K562 (cell line): ENCODE data around the gene PLD1. TPM values are rescaled to one million over a fixed set of nuclear protein-coding genes. Genes with fewer than 3 reads are reported as not detected.

Experiments
- ATAC-seq: fragments of 200-7000 bp; cut with Tn5 transposase; 3 replicates; pipeline ENCODE4 v1.9.1; 2020; ENCODE audit warnings: moderate library complexity
- BruUV-seq: library from RNA; stranded (reverse); fragments of 400-500 nt; replicated peaks from 2 replicates; lab custom pipeline; 2021; lab: Mats Ljungman, UMichigan
- CTCF ChIA-PET: fragments of 300-600 bp; formaldehyde crosslinking; extraction: SDS; loops from one replicate; lab custom pipeline; 2021; ENCODE audit warnings: low intra/inter-chr PET ratio; lab: Yijun Ruan, JAX
- POLR2A ChIA-PET: fragments of 300-600, 350-650 bp; sonication (Branson Sonifier 250); formaldehyde crosslinking; extraction: SDS; loops from one replicate; lab custom pipeline; 2021; ENCODE audit warnings: antibody characterized with exemption, inconsistent platforms; lab: Yijun Ruan, JAX
- DNase-seq, 4 experiments: peaks; one replicate each; pipeline versions ENCODE4 v3.0.0 to v3.0.0-alpha.2; 2011 to 2018; ENCODE audit warnings: low spot score in 3 of 4, mixed read lengths in 3 of 4; ENCODE audit errors: extremely low read depth in 1 of 4
- FAIRE-seq: peaks from 2 replicates; lab custom pipeline; 2011; peaks lifted over from hg19 to GRCh38; lab: Jason Lieb, UNC
- H2AFZ ChIP-seq: 2 replicates; pipeline ENCODE4 v1.6.0; 2011; ENCODE audit warnings: low read depth, low read length, control low read depth, inconsistent platforms
- H3K27ac ChIP-seq: fragments of 200-600 bp; 3 replicates; pipeline ENCODE4 v1.8.0; 2011; ENCODE audit warnings: low read depth, mild to moderate bottlenecking, control low read depth, inconsistent platforms, low read length, moderate library complexity, mixed read lengths; ENCODE audit errors: extremely low read depth
- H3K27me3 ChIP-seq, 2 experiments: fragments of 300-600 bp in 1 of 2; 2 replicates in 1 of 2; 3 replicates in 1 of 2; pipeline versions ENCODE4 v1.6.0 to v1.8.0; 2011; ENCODE audit warnings: inconsistent platforms in 2 of 2, low read length in 2 of 2, mild to moderate bottlenecking in 1 of 2, mixed read lengths in 1 of 2, moderate library complexity in 1 of 2; ENCODE audit not compliant: control insufficient read depth in 2 of 2, insufficient read depth in 2 of 2
- H3K36me3 ChIP-seq: fragments of 300-600 bp; 3 replicates; pipeline ENCODE4 v1.8.0; 2011; ENCODE audit warnings: mild to moderate bottlenecking, low read length, inconsistent platforms; ENCODE audit not compliant: control insufficient read depth, insufficient read depth
- H3K4me1 ChIP-seq, 2 experiments: fragments of 200-600 bp in 1 of 2; replicated peaks in 1 of 2; 2 replicates in 1 of 2; 3 replicates in 1 of 2; pipeline versions ENCODE4 v1.5.1 to v1.8.0; 2011; ENCODE audit warnings: inconsistent platforms in 2 of 2, low read length in 2 of 2, mild to moderate bottlenecking in 1 of 2, mixed read lengths in 1 of 2, moderate library complexity in 1 of 2; ENCODE audit not compliant: control insufficient read depth in 2 of 2, insufficient read depth in 2 of 2
- H3K4me2 ChIP-seq: 2 replicates; pipeline ENCODE4 v1.6.1; 2011; ENCODE audit warnings: low read length, control low read depth, inconsistent platforms, mixed read lengths; ENCODE audit not compliant: insufficient read depth
- H3K4me3 ChIP-seq: fragments of 200-600 bp; sonication (generic), shearing (Covaris generic); 2 replicates; pipeline ENCODE4 v1.5.1; 2016; ENCODE audit warnings: control low read depth, inconsistent platforms
- H3K79me2 ChIP-seq: fragments of 200-600 bp; 3 replicates; pipeline ENCODE4 v1.8.0; 2011; ENCODE audit warnings: low read length, inconsistent platforms; ENCODE audit not compliant: control insufficient read depth, insufficient read depth
- H3K9ac ChIP-seq, 2 experiments: 2 replicates each; pipeline versions ENCODE4 v1.6.0 to v1.6.1; 2011; ENCODE audit warnings: low read depth in 2 of 2, low read length in 2 of 2, control low read depth in 1 of 2, inconsistent platforms in 1 of 2, mild to moderate bottlenecking in 1 of 2, mixed read lengths in 1 of 2; ENCODE audit not compliant: insufficient read depth in 1 of 2
- H3K9me1 ChIP-seq: one replicate; pipeline ENCODE4 v1.6.0; 2011; ENCODE audit warnings: inconsistent platforms, mild to moderate bottlenecking, low read length, moderate library complexity; ENCODE audit not compliant: control insufficient read depth, insufficient read depth
- H3K9me3 ChIP-seq: replicated peaks from 2 replicates; pipeline ENCODE4 v1.5.1; 2011; ENCODE audit warnings: low read depth, low read length, inconsistent platforms; ENCODE audit not compliant: control insufficient read depth, insufficient read depth
- H4K20me1 ChIP-seq: replicated peaks from 2 replicates; pipeline ENCODE4 v1.6.1; 2011; ENCODE audit warnings: low read length, inconsistent platforms, mixed read lengths; ENCODE audit not compliant: control insufficient read depth, insufficient read depth
- CBFA2T3 ChIP-seq: fragments of 450-650 bp; IDR thresholded peaks from 2 replicates; pipeline ENCODE4 v1.6.1; 2017
- CXXC5 ChIP-seq: fragments of 250-450 bp; sonication (Bioruptor Pico); IDR thresholded peaks from 2 replicates; pipeline ENCODE4 v1.8.0; 2022; ENCODE audit warnings: inconsistent platforms, mild to moderate bottlenecking, moderate library complexity
- ERF ChIP-seq: fragments of 450-650 bp; formaldehyde crosslinking; IDR thresholded peaks from 2 replicates; pipeline ENCODE4 v1.4.0; 2020; ENCODE audit warnings: mild to moderate bottlenecking, mixed read lengths
- ESRRA ChIP-seq: fragments of 450-650 bp; IDR thresholded peaks from 2 replicates; pipeline ENCODE4 v1.6.1; 2014; ENCODE audit warnings: low read depth, mild to moderate bottlenecking, moderate library complexity, borderline replicate concordance
- HEY1 ChIP-seq: fragments of 250-450 bp; sonication (Bioruptor Pico); IDR thresholded peaks from 2 replicates; pipeline ENCODE4 v1.5.0; 2020; ENCODE audit warnings: mild to moderate bottlenecking, moderate library complexity, borderline replicate concordance
- MAFG ChIP-seq: fragments of 450-650 bp; conservative IDR thresholded peaks from 2 replicates; pipeline ENCODE4 v1.6.1; 2016; ENCODE audit warnings: missing genetic modification characterization, missing compliant biosample characterization
- MEIS2 ChIP-seq: fragments of 450-650 bp; IDR thresholded peaks from 2 replicates; pipeline ENCODE4 v1.6.1; 2014; ENCODE audit warnings: mild to moderate bottlenecking; ENCODE audit not compliant: partially characterized antibody
- MTF1 ChIP-seq: fragments of 250-450 bp; sonication (Bioruptor Pico); IDR thresholded peaks from 2 replicates; pipeline ENCODE4 v1.9.0; 2021; ENCODE audit warnings: moderate library complexity, mild to moderate bottlenecking, inconsistent platforms, borderline replicate concordance
- TCF7 ChIP-seq: sonication (generic); IDR thresholded peaks from 2 replicates; pipeline ENCODE4 v1.6.1; 2016; ENCODE audit warnings: antibody characterized with exemption, borderline replicate concordance
- XRCC4 ChIP-seq: IDR thresholded peaks from one replicate; pipeline ENCODE4 v1.6.1; 2011; ENCODE audit not compliant: insufficient read depth, insufficient read length; ENCODE audit errors: extremely low read depth
- ZEB2 ChIP-seq: fragments of 450-650 bp; IDR thresholded peaks from 2 replicates; pipeline ENCODE4 v1.6.1; 2016
- ZFP1 ChIP-seq: fragments of 450-650 bp; formaldehyde crosslinking; IDR thresholded peaks from 2 replicates; pipeline ENCODE4 v1.4.0; 2020; ENCODE audit warnings: mild to moderate bottlenecking, mixed read lengths
- ZNF583 ChIP-seq: fragments of 250-450 bp; sonication (Bioruptor Pico); IDR thresholded peaks from 2 replicates; pipeline ENCODE4 v1.4.0; 2020
- WGBS: fragments of 100-300 bp; shearing (Covaris generic); methylation state at CpG from one replicate; pipeline ENCODE4 v1.1.6; 2016; ENCODE audit warnings: low coverage, mixed read lengths; ENCODE audit not compliant: insufficient coverage; ENCODE audit errors: missing lambda C conversion rate; 5-methylcytosine and 5-hydroxymethylcytosine counted together
- in situ Hi-C: fragments of 300-500 bp; cut with MboI; formaldehyde crosslinking; loops from 4 replicates; pipeline ENCODE4 v1.15.0; 2018; ENCODE audit warnings: inconsistent platforms, mixed read lengths
- intact Hi-C: fragments of 100-400 bp; cut with micrococcal nuclease; formaldehyde crosslinking; loops from 2 replicates; pipeline ENCODE4 v1.14.2; 2022
- polyA plus RNA-seq, 8 experiments: library from polyadenylated mRNA; depleted of rRNA in 4 of 8; stranded (reverse) in 5 of 8; unstranded in 3 of 8; fragments of >200 nt; fragmentation: Nextera tagmentation in 2 of 8; fragmentation: Illumina TruSeq in 1 of 8; extraction: Ambion mirVana in 2 of 8; extraction: Trizol in 1 of 8; gene quantifications; 2 replicates each; pipeline versions ENCODE4 v1.2.1 to v1.2.3, GENCODE V29; 2011 to 2014; ENCODE audit warnings: inconsistent platforms in 1 of 8, missing spikeins in 1 of 8
- total RNA-seq, 7 experiments: library from RNA; depleted of rRNA in 6 of 7; stranded (reverse); fragments of >200 nt in 6 of 7; fragmentation: Illumina TruSeq in 2 of 7; extraction: Trizol in 2 of 7; gene quantifications; 2 replicates each; pipeline versions ENCODE4 v1.2.1 to v1.2.3, GENCODE V29; 2011 to 2021; ENCODE audit warnings: low replicate concordance in 1 of 7
- TF ChIP-seq, protein P1 (sequence below), 2 experiments: fragments of 200-800 bp in 1 of 2; sonication (Bioruptor generic) in 1 of 2; sonication (generic) in 1 of 2; formaldehyde crosslinking in 1 of 2; IDR thresholded peaks in 1 of 2; conservative IDR thresholded peaks in 1 of 2; 2 replicates each; pipeline versions ENCODE4 v1.5.0 to v1.6.1; 2016 to 2020; ENCODE audit warnings: missing compliant biosample characterization in 1 of 2, missing genetic modification characterization in 1 of 2, missing genetic modification reagents in 1 of 2
- TF ChIP-seq, protein P2 (sequence below): sonication (generic); formaldehyde crosslinking; IDR thresholded peaks from 2 replicates; pipeline ENCODE4 v1.8.1; 2023; ENCODE audit warnings: mild to moderate bottlenecking, missing genetic modification reagents

The PLD1 gene
- total and polyA plus RNA-seq, 9 of the 15 experiments (the other 6 are each of a cell fraction or from before 2014, with no cell fraction given) = 8.4 to 26.1 (median 18.6) TPM

DNA sequence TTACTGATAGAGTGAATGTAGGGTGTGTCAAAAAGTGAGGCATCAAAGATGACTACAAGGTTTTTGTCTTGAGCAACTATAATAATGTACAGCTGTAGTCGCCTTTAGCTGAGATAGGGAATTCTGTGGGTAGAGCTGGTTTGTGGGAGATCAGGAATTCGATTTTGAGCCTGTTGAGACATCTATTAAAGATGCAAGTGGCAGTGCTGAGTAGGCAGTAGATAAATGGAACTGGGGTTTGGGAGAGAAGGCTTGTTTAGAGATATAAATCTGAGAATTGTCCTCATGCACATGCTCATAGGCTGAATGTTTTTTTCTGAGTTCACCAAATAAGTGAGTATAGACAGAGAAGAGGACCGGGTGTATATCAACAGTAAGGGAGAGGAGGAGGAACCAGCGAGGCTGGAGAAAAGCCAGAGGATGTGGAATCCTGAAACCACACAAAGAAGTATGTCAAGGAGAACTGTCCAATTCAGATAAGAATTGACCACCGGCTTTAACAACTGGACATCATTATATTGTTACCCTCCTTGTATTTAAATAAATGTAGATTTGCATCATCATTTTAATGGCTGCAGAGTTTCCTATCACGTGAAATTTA lies 204.0 kb downstream of the PLD1 start:
- peak; percentile 54 for FAIRE-seq
- in situ Hi-C loops = no loop called here
- Histone ChIP-seq H3K4me2 (no peak overlapping the region), H3K79me2 (no peaks in the 10 kb centered on the region), H2AFZ (no peak overlapping the region), H3K9ac (no peak overlapping the region), H3K4me3 (no peak overlapping the region), H3K27ac (no peak overlapping the region), H4K20me1 (no peaks in the 10 kb centered on the region), H3K9me1 (no peaks in the 10 kb centered on the region), H3K4me1 (peaks cover 0 to 4% of the 10 kb centered on the region in 2 experiments; a peak in 1 of 5 replicates), H3K36me3 (peaks cover 8% of the 10 kb centered on the region; the same call in 1 of the 3 replicates), H3K9me3 (no peaks in the 10 kb centered on the region), H3K27me3 (no peaks in the 10 kb centered on the region)
- CTCF ChIA-PET = no interaction called here
- intact Hi-C loops = loop anchor here (10.0 kb wide), 1 partner anchor 641 kb away; no protein-coding TSS in a partner anchor
- DNase-seq = peak in 2 of 4 experiments; percentile 22 to 62
- POLR2A ChIA-PET = no interaction called here
- ATAC-seq = peak; percentile 66
- BruUV-seq = no TSS peak
- 9% methylated on average over 6 of the region's 6 CpGs for WGBS
- TF ChIP-seq MTF1 (CRISPR knock-in tag) = no peak
- no peak for TF ChIP-seq ZEB2
- TF ChIP-seq ZNF583 (CRISPR knock-in tag) = no peak
- TF ChIP-seq, protein P1, sequence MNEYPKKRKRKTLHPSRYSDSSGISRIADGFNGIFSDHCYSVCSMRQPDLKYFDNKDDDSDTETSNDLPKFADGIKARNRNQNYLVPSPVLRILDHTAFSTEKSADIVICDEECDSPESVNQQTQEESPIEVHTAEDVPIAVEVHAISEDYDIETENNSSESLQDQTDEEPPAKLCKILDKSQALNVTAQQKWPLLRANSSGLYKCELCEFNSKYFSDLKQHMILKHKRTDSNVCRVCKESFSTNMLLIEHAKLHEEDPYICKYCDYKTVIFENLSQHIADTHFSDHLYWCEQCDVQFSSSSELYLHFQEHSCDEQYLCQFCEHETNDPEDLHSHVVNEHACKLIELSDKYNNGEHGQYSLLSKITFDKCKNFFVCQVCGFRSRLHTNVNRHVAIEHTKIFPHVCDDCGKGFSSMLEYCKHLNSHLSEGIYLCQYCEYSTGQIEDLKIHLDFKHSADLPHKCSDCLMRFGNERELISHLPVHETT (CRISPR knock-in tag; conservative IDR thresholded peaks at IDR 0.05 in 1 of 2, IDR thresholded peaks at IDR 0.05 in 1 of 2) = no peak
- TF ChIP-seq CXXC5 = no peak
- no peak for TF ChIP-seq ERF (CRISPR knock-in tag)
- TF ChIP-seq CBFA2T3 = peak; percentile 32
- TF ChIP-seq, protein P2, sequence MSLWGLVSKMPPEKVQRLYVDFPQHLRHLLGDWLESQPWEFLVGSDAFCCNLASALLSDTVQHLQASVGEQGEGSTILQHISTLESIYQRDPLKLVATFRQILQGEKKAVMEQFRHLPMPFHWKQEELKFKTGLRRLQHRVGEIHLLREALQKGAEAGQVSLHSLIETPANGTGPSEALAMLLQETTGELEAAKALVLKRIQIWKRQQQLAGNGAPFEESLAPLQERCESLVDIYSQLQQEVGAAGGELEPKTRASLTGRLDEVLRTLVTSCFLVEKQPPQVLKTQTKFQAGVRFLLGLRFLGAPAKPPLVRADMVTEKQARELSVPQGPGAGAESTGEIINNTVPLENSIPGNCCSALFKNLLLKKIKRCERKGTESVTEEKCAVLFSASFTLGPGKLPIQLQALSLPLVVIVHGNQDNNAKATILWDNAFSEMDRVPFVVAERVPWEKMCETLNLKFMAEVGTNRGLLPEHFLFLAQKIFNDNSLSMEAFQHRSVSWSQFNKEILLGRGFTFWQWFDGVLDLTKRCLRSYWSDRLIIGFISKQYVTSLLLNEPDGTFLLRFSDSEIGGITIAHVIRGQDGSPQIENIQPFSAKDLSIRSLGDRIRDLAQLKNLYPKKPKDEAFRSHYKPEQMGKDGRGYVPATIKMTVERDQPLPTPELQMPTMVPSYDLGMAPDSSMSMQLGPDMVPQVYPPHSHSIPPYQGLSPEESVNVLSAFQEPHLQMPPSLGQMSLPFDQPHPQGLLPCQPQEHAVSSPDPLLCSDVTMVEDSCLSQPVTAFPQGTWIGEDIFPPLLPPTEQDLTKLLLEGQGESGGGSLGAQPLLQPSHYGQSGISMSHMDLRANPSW (CRISPR knock-in tag) = no peak
- peak; percentile 30; the same call in 1 of the 2 replicates for TF ChIP-seq MAFG
- peak; percentile 30 for TF ChIP-seq MEIS2
- TF ChIP-seq ESRRA = no peak
- TF ChIP-seq HEY1 (CRISPR knock-in tag) = no peak
- no peak for TF ChIP-seq TCF7
- TF ChIP-seq ZFP1 (CRISPR knock-in tag) = no peak
- TF ChIP-seq XRCC4 = no peak
